K562 (cell line): ENCODE data around the gene TBC1D20. TPM values are rescaled to one million over a fixed set of nuclear protein-coding genes. Genes with fewer than 3 reads are reported as not detected.

Experiments
- ATAC-seq: fragments of 200-7000 bp; cut with Tn5 transposase; 3 replicates; pipeline ENCODE4 v1.9.1; 2020; ENCODE audit warnings: moderate library complexity
- BruUV-seq: library from RNA; stranded (reverse); fragments of 400-500 nt; replicated peaks from 2 replicates; lab custom pipeline; 2021; lab: Mats Ljungman, UMichigan
- CTCF ChIA-PET: fragments of 300-600 bp; formaldehyde crosslinking; extraction: SDS; loops from one replicate; lab custom pipeline; 2021; ENCODE audit warnings: low intra/inter-chr PET ratio; lab: Yijun Ruan, JAX
- POLR2A ChIA-PET: fragments of 300-600, 350-650 bp; sonication (Branson Sonifier 250); formaldehyde crosslinking; extraction: SDS; loops from one replicate; lab custom pipeline; 2021; ENCODE audit warnings: antibody characterized with exemption, inconsistent platforms; lab: Yijun Ruan, JAX
- DNase-seq, 4 experiments: peaks; one replicate each; pipeline versions ENCODE4 v3.0.0 to v3.0.0-alpha.2; 2011 to 2018; ENCODE audit warnings: low spot score in 3 of 4, mixed read lengths in 3 of 4; ENCODE audit errors: extremely low read depth in 1 of 4
- FAIRE-seq: peaks from 2 replicates; lab custom pipeline; 2011; peaks lifted over from hg19 to GRCh38; lab: Jason Lieb, UNC
- H2AFZ ChIP-seq: 2 replicates; pipeline ENCODE4 v1.6.0; 2011; ENCODE audit warnings: low read depth, low read length, control low read depth, inconsistent platforms
- H3K27ac ChIP-seq: fragments of 200-600 bp; 3 replicates; pipeline ENCODE4 v1.8.0; 2011; ENCODE audit warnings: low read depth, mild to moderate bottlenecking, control low read depth, inconsistent platforms, low read length, moderate library complexity, mixed read lengths; ENCODE audit errors: extremely low read depth
- H3K27me3 ChIP-seq, 2 experiments: fragments of 300-600 bp in 1 of 2; 2 replicates in 1 of 2; 3 replicates in 1 of 2; pipeline versions ENCODE4 v1.6.0 to v1.8.0; 2011; ENCODE audit warnings: inconsistent platforms in 2 of 2, low read length in 2 of 2, mild to moderate bottlenecking in 1 of 2, mixed read lengths in 1 of 2, moderate library complexity in 1 of 2; ENCODE audit not compliant: control insufficient read depth in 2 of 2, insufficient read depth in 2 of 2
- H3K36me3 ChIP-seq: fragments of 300-600 bp; 3 replicates; pipeline ENCODE4 v1.8.0; 2011; ENCODE audit warnings: mild to moderate bottlenecking, low read length, inconsistent platforms; ENCODE audit not compliant: control insufficient read depth, insufficient read depth
- H3K4me1 ChIP-seq, 2 experiments: fragments of 200-600 bp in 1 of 2; replicated peaks in 1 of 2; 2 replicates in 1 of 2; 3 replicates in 1 of 2; pipeline versions ENCODE4 v1.5.1 to v1.8.0; 2011; ENCODE audit warnings: inconsistent platforms in 2 of 2, low read length in 2 of 2, mild to moderate bottlenecking in 1 of 2, mixed read lengths in 1 of 2, moderate library complexity in 1 of 2; ENCODE audit not compliant: control insufficient read depth in 2 of 2, insufficient read depth in 2 of 2
- H3K4me2 ChIP-seq: 2 replicates; pipeline ENCODE4 v1.6.1; 2011; ENCODE audit warnings: low read length, control low read depth, inconsistent platforms, mixed read lengths; ENCODE audit not compliant: insufficient read depth
- H3K4me3 ChIP-seq: fragments of 200-600 bp; sonication (generic), shearing (Covaris generic); 2 replicates; pipeline ENCODE4 v1.5.1; 2016; ENCODE audit warnings: control low read depth, inconsistent platforms
- H3K79me2 ChIP-seq: fragments of 200-600 bp; 3 replicates; pipeline ENCODE4 v1.8.0; 2011; ENCODE audit warnings: low read length, inconsistent platforms; ENCODE audit not compliant: control insufficient read depth, insufficient read depth
- H3K9ac ChIP-seq, 2 experiments: 2 replicates each; pipeline versions ENCODE4 v1.6.0 to v1.6.1; 2011; ENCODE audit warnings: low read depth in 2 of 2, low read length in 2 of 2, control low read depth in 1 of 2, inconsistent platforms in 1 of 2, mild to moderate bottlenecking in 1 of 2, mixed read lengths in 1 of 2; ENCODE audit not compliant: insufficient read depth in 1 of 2
- H3K9me1 ChIP-seq: one replicate; pipeline ENCODE4 v1.6.0; 2011; ENCODE audit warnings: inconsistent platforms, mild to moderate bottlenecking, low read length, moderate library complexity; ENCODE audit not compliant: control insufficient read depth, insufficient read depth
- H3K9me3 ChIP-seq: replicated peaks from 2 replicates; pipeline ENCODE4 v1.5.1; 2011; ENCODE audit warnings: low read depth, low read length, inconsistent platforms; ENCODE audit not compliant: control insufficient read depth, insufficient read depth
- H4K20me1 ChIP-seq: replicated peaks from 2 replicates; pipeline ENCODE4 v1.6.1; 2011; ENCODE audit warnings: low read length, inconsistent platforms, mixed read lengths; ENCODE audit not compliant: control insufficient read depth, insufficient read depth
- CBX5 ChIP-seq: IDR thresholded peaks from 2 replicates; pipeline ENCODE4 v1.6.1; 2014; ENCODE audit warnings: low read depth, borderline replicate concordance
- CC2D1A ChIP-seq: fragments of 450-650 bp; IDR thresholded peaks from 2 replicates; pipeline ENCODE4 v1.6.1; 2017; ENCODE audit warnings: mild to moderate bottlenecking
- MYBL2 ChIP-seq, 2 experiments: fragments of 450-650 bp in 1 of 2; sonication (generic) in 1 of 2; formaldehyde crosslinking in 1 of 2; IDR thresholded peaks; 2 replicates each; pipeline versions ENCODE4 v1.6.1 to v1.8.1; 2017 to 2022; ENCODE audit warnings: borderline replicate concordance in 1 of 2, inconsistent platforms in 1 of 2, low read depth in 1 of 2, mild to moderate bottlenecking in 1 of 2, missing genetic modification reagents in 1 of 2, moderate library complexity in 1 of 2
- NR2C2 ChIP-seq, 2 experiments: fragments of 200-800 bp in 1 of 2; sonication (Bioruptor generic) in 1 of 2; sonication (generic) in 1 of 2; formaldehyde crosslinking in 1 of 2; IDR thresholded peaks; 2 replicates each; pipeline versions ENCODE4 v1.6.1 to v1.8.0; 2016 to 2022; ENCODE audit warnings: mild to moderate bottlenecking in 1 of 2, missing compliant biosample characterization in 1 of 2, missing genetic modification characterization in 1 of 2, missing genetic modification reagents in 1 of 2
- POLR2G ChIP-seq: fragments of 200-400 bp; formaldehyde crosslinking; IDR thresholded peaks from 2 replicates; pipeline ENCODE4 v1.6.1; 2017; ENCODE audit warnings: low read depth, mild to moderate bottlenecking, antibody characterized with exemption, low read length, moderate library complexity
- RBFOX2 ChIP-seq: fragments of 200-400 bp; formaldehyde crosslinking; IDR thresholded peaks from 2 replicates; pipeline ENCODE4 v1.6.1; 2017; ENCODE audit warnings: low read depth, mild to moderate bottlenecking, low read length, moderate library complexity
- SRSF9 ChIP-seq: fragments of 200-400 bp; formaldehyde crosslinking; IDR thresholded peaks from 2 replicates; pipeline ENCODE4 v1.6.1; 2017; ENCODE audit warnings: low read depth, low read length, borderline replicate concordance
- ZBTB33 ChIP-seq: sonication (generic); formaldehyde crosslinking; IDR thresholded peaks from 2 replicates; pipeline ENCODE4 v1.8.1; 2023; ENCODE audit warnings: mild to moderate bottlenecking, missing genetic modification reagents
- ZFP1 ChIP-seq: fragments of 450-650 bp; formaldehyde crosslinking; IDR thresholded peaks from 2 replicates; pipeline ENCODE4 v1.4.0; 2020; ENCODE audit warnings: mild to moderate bottlenecking, mixed read lengths
- ZNF717 ChIP-seq: fragments of 250-450 bp; sonication (Bioruptor Pico); IDR thresholded peaks from 2 replicates; pipeline ENCODE4 v1.5.0; 2021
- WGBS: fragments of 100-300 bp; shearing (Covaris generic); methylation state at CpG from one replicate; pipeline ENCODE4 v1.1.6; 2016; ENCODE audit warnings: low coverage, mixed read lengths; ENCODE audit not compliant: insufficient coverage; ENCODE audit errors: missing lambda C conversion rate; 5-methylcytosine and 5-hydroxymethylcytosine counted together
- in situ Hi-C: fragments of 300-500 bp; cut with MboI; formaldehyde crosslinking; loops from 4 replicates; pipeline ENCODE4 v1.15.0; 2018; ENCODE audit warnings: inconsistent platforms, mixed read lengths
- intact Hi-C: fragments of 100-400 bp; cut with micrococcal nuclease; formaldehyde crosslinking; loops from 2 replicates; pipeline ENCODE4 v1.14.2; 2022
- polyA plus RNA-seq, 8 experiments: library from polyadenylated mRNA; depleted of rRNA in 4 of 8; stranded (reverse) in 5 of 8; unstranded in 3 of 8; fragments of >200 nt; fragmentation: Nextera tagmentation in 2 of 8; fragmentation: Illumina TruSeq in 1 of 8; extraction: Ambion mirVana in 2 of 8; extraction: Trizol in 1 of 8; gene quantifications; 2 replicates each; pipeline versions ENCODE4 v1.2.1 to v1.2.3, GENCODE V29; 2011 to 2014; ENCODE audit warnings: inconsistent platforms in 1 of 8, missing spikeins in 1 of 8
- total RNA-seq, 7 experiments: library from RNA; depleted of rRNA in 6 of 7; stranded (reverse); fragments of >200 nt in 6 of 7; fragmentation: Illumina TruSeq in 2 of 7; extraction: Trizol in 2 of 7; gene quantifications; 2 replicates each; pipeline versions ENCODE4 v1.2.1 to v1.2.3, GENCODE V29; 2011 to 2021; ENCODE audit warnings: low replicate concordance in 1 of 7

The TBC1D20 gene
- total and polyA plus RNA-seq, 9 of the 15 experiments (the other 6 are each of a cell fraction or from before 2014, with no cell fraction given) = 7.0 to 25.3 (median 15.1) TPM

GRCh38 chr20:428658-429200 lies 33.6 kb downstream of the TBC1D20 start:
- no peak for ATAC-seq
- in situ Hi-C loops = no loop called here
- WGBS = 95% methylated on average over 10 of the region's 14 CpGs
- Histone ChIP-seq H2AFZ (no peak overlapping the region), H3K4me3 (no peak overlapping the region), H3K36me3 (peaks cover 23% of the 10 kb centered on the region; the same call in 2 of the 3 replicates), H3K9me3 (no peaks in the 10 kb centered on the region), H3K27ac (no peak overlapping the region), H3K79me2 (no peaks in the 10 kb centered on the region), H3K4me2 (no peak overlapping the region), H3K27me3 (no peaks in the 10 kb centered on the region), H3K9ac (no peak overlapping the region), H3K4me1 (peaks cover 0 to 20% of the 10 kb centered on the region in 2 experiments; a peak in 2 of 5 replicates), H4K20me1 (no peaks in the 10 kb centered on the region), H3K9me1 (peaks cover 3% of the 10 kb centered on the region)
- intact Hi-C loops = no loop called here
- ChIA-PET POLR2A (interaction anchor here (0.7 to 1.4 kb wide), 3 partner anchors 9 to 46 kb away, joined by 3 to 4 read pairs (median 3); no protein-coding TSS in a partner anchor), CTCF (no interaction called here)
- TF ChIP-seq ZFP1 = no peak
- no peak for TF ChIP-seq NR2C2 (CRISPR knock-in tag; IDR thresholded peaks at IDR 0.05)
- no peak for TF ChIP-seq NR2C2 (tag; IDR thresholded peaks at IDR 0.05)
- TF ChIP-seq MYBL2 (IDR thresholded peaks at IDR 0.05; ENCODE audit: low read depth) = no peak
- no peak for TF ChIP-seq MYBL2 (CRISPR knock-in tag; IDR thresholded peaks at IDR 0.05; ENCODE audit: borderline replicate concordance)
- TF ChIP-seq SRSF9 = no peak
- TF ChIP-seq CC2D1A = no peak
- TF ChIP-seq RBFOX2 = peak; percentile 48
- TF ChIP-seq ZBTB33 (CRISPR knock-in tag) = peak; percentile 64; the same call in 1 of the 2 replicates
- TF ChIP-seq ZNF717 (CRISPR knock-in tag) = no peak
- peak; percentile 67 for TF ChIP-seq POLR2G
- TF ChIP-seq CBX5 = no peak
- no peak for DNase-seq
- FAIRE-seq = no peak
- BruUV-seq = no TSS peak
